Neural progenitor cell (in vitro differentiated cells): ENCODE data around the gene CITED4.

Source experiments
- EZH2phosphoT487 ChIP-seq: fragments of 200-600 bp; sonication (generic); IDR thresholded peaks from 2 replicates; pipeline ENCODE4 v1.6.1; 2017; ENCODE audit warnings: antibody characterized with exemption
- TF ChIP-seq, protein P1 (sequence below): fragments of 200-600 bp; sonication (generic); IDR thresholded peaks from 2 replicates; pipeline ENCODE4 v1.5.1; 2017; ENCODE audit warnings: antibody characterized with exemption, mild to moderate bottlenecking

DNA sequence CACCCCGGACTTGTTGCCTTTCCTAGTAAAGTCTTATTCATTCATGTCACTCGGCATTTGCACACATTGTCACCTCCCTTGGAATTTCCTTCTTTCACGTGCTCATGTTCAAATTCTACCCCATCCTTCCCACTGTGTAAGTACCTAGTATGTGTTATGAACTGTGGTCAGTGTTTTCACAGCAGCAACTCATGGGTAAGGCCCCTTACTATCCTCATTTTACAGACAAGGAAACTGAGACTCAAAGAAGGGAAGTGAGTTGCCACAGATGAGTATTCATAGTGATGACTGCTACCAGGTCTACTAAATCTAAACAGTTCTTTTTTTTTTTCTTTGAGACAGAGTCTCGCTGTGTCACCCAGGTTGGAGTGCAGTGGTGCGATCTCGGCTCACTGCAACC is 10.5 kb downstream of the CITED4 start:
- TF ChIP-seq, protein P1, sequence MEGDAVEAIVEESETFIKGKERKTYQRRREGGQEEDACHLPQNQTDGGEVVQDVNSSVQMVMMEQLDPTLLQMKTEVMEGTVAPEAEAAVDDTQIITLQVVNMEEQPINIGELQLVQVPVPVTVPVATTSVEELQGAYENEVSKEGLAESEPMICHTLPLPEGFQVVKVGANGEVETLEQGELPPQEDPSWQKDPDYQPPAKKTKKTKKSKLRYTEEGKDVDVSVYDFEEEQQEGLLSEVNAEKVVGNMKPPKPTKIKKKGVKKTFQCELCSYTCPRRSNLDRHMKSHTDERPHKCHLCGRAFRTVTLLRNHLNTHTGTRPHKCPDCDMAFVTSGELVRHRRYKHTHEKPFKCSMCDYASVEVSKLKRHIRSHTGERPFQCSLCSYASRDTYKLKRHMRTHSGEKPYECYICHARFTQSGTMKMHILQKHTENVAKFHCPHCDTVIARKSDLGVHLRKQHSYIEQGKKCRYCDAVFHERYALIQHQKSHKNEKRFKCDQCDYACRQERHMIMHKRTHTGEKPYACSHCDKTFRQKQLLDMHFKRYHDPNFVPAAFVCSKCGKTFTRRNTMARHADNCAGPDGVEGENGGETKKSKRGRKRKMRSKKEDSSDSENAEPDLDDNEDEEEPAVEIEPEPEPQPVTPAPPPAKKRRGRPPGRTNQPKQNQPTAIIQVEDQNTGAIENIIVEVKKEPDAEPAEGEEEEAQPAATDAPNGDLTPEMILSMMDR, result no peak
- TF ChIP-seq EZH2phosphoT487, result no peak
